Heart left ventricle (tissue), 16 donors: ENCODE measurements around the gene ZNF14. TPM values are rescaled to one million over a fixed set of nuclear protein-coding genes. Genes with fewer than 3 reads are reported as not detected.
"Not testable (repeated sequence)": the region's sequence is repeated elsewhere in the genome, so short reads cannot be mapped to it uniquely, and the experiment has no call there.

Experiments used
- ATAC-seq, 4 donors: fragments of 200-7000 bp; cut with Tn5 transposase; one replicate each; pipeline ENCODE4 v1.9.1; 2020 to 2022; ENCODE audit warnings: moderate library complexity in 4 of 4, mild to moderate bottlenecking in 3 of 4, moderate number of reproducible peaks in 1 of 4
- DNase-seq, 5 donors: peaks; one replicate each; pipeline ENCODE4 v3.0.0-alpha.2; 2020
- H3K27ac ChIP-seq, 12 donors: fragments of 200-600 bp; sonication (generic) in 4 of 12; one replicate each; pipeline versions ENCODE4 v1.5.0 to v1.8.0; 2016 to 2022; ENCODE audit warnings: mild to moderate bottlenecking in 2 of 12
- H3K27me3 ChIP-seq, 9 donors: fragments of 200-600 bp; sonication (generic) in 2 of 9; one replicate each; pipeline versions ENCODE4 v1.5.1 to v1.8.0; 2016 to 2022; ENCODE audit warnings: mild to moderate bottlenecking in 3 of 9
- H3K36me3 ChIP-seq, 9 donors: fragments of 200-600 bp; sonication (generic) in 2 of 9; one replicate each; pipeline versions ENCODE4 v1.5.0 to v1.8.0; 2018 to 2022; ENCODE audit warnings: mild to moderate bottlenecking in 2 of 9
- H3K4me1 ChIP-seq, 12 donors: fragments of 200-600 bp; sonication (generic) in 4 of 12; one replicate each; pipeline versions ENCODE4 v1.5.0 to v1.8.0; 2016 to 2022; ENCODE audit warnings: mild to moderate bottlenecking in 3 of 12
- H3K4me3 ChIP-seq, 12 donors: fragments of 200-600 bp; sonication (generic) in 4 of 12; one replicate each; pipeline versions ENCODE4 v1.5.0 to v1.8.0; 2017 to 2022; ENCODE audit warnings: mild to moderate bottlenecking in 9 of 12, moderate library complexity in 4 of 12
- H3K9me3 ChIP-seq, 12 donors: fragments of 200-600 bp; sonication (generic) in 4 of 12; one replicate each; pipeline versions ENCODE4 v1.5.0 to v1.8.0; 2016 to 2022; ENCODE audit warnings: mild to moderate bottlenecking in 1 of 12
- CTCF ChIP-seq, 12 donors: fragments of 200-600 bp; sonication (generic) in 4 of 12; IDR thresholded peaks; one replicate each; pipeline versions ENCODE4 v1.5.0 to v1.8.0; 2018 to 2022; ENCODE audit warnings: antibody characterized with exemption in 12 of 12, mild to moderate bottlenecking in 5 of 12
- POLR2A ChIP-seq, 2 donors: fragments of 450-650 bp; IDR thresholded peaks; one replicate each; pipeline ENCODE4 v1.6.1; 2017; ENCODE audit warnings: antibody characterized with exemption in 2 of 2, mild to moderate bottlenecking in 2 of 2, moderate library complexity in 2 of 2
- WGBS, 4 donors: extraction: QIAGEN DNeasy Blood & Tissue Kit in 2 of 4; methylation state at CpG; one replicate each; pipeline versions ENCODE4 v1.1.5 to v1.1.7; 2013 to 2018; 5-methylcytosine and 5-hydroxymethylcytosine counted together
- intact Hi-C, 10 donors: fragments of 100-400 bp; cut with DNase I; formaldehyde crosslinking; loops; one replicate each; pipeline versions ENCODE4 v1.11.1 to v1.14.2; 2022
- polyA plus RNA-seq, 2 donors: library from polyadenylated mRNA; stranded (reverse); fragments of 200-250 nt; gene quantifications; one replicate each; pipeline ENCODE4 v1.2.3, GENCODE V29; 2013
- total RNA-seq, 9 donors: library from RNA; depleted of rRNA in 2 of 9; stranded (reverse); fragments of >200 nt in 2 of 9; fragmentation: NEBNext Ultra II Directional in 3 of 9; extraction: Animal tissue kit (Norgen Biotek cat#: 25700) in 3 of 9; gene quantifications; one replicate each; pipeline versions ENCODE4 v1.1.0 to v1.2.4, GENCODE V29; 2016 to 2023
- donor health status: ischemic (EF 13 %, LVEDD 7.1; RV severe dilation, severe dysfunction).
- donor health status: healthy with polysubstance abuse.
- donor health status: DM: no; HTN: yes; CAD: no.
- donor health status: DM: no; HTN: no; CAD: no.
- donor health status: ischemic (EF 25% LVEDD 6.9; RV normal size, moderate dysfunction).
- donor health status: ischemic (EF 25% LVEDD 5.7; RV mildly dilated, moderate dysfunction).
- donor health status: healthy.
- donor health status: DM: yes; HTN: yes; CAD: no.
- donor health status: ischemic (EF 35%, LVEDD 5.7; RV mildly dilated, moderate dysfunction).
- donor health status: nonischemic (EF 11% LVEDD 7.7; RV severe dilation, severe dysfunction).
- donor health status: DM: yes; HTN: yes; CAD: no.
- donor health status: PGD.
- donor health status: ischemic (EF 29% LVEDD 5.4; RV normal size, mild dysfunction).
- donor health status: nonischemic (EF 23%, LVEDD 6.1; RV moderate dilation, normal function).

ZNF14 gene
- total and polyA plus RNA-seq, 11 donors, result 2.3 to 7.9 (median 3.5) TPM

- intact Hi-C loops, result loop anchor here in 4 of 10 donors (2.0 to 10.0 kb wide), 7 partner anchors 44 to 114 kb away; partner anchors contain the start of genes ATP13A1 (in 2 of the 4), ZNF14 (in 2 of the 4), ZNF101 (in 1 of the 4) and ZNF253 (in 1 of the 4)
Observed at GRCh38 chr19:19776206-19777008, 43.5 kb upstream of the ZNF14 start.

GRCh38 chr19:19775891-19776205 lies 42.9 kb upstream of the ZNF14 start:
- TF ChIP-seq CTCF (IDR thresholded peaks at IDR 0.05), result no peak
- TF ChIP-seq POLR2A (IDR thresholded peaks at IDR 0.05), result no peak
- DNase-seq, result no peak
- WGBS, 4 donors, result 0 to 7% (median 3%) methylated on average over 7 to 11 of the region's 11 CpGs
- no peaks in the 10 kb centered on the region for H3K9me3 ChIP-seq
- intact Hi-C loops, result loop anchor here in 4 of 10 donors (2.0 to 10.0 kb wide), 7 partner anchors 43 to 114 kb away; partner anchors contain the start of genes ATP13A1 (in 2 of the 4), ZNF14 (in 2 of the 4), ZNF101 (in 1 of the 4) and ZNF253 (in 1 of the 4)
- H3K4me3 ChIP-seq, result peak overlapping the region; percentile 45 to 90 (median 81)
- ATAC-seq, result no peak
- H3K27ac ChIP-seq, result peak overlapping the region in 11 of 12 donors; percentile 38 to 84 (median 70)
- no peaks in the 10 kb centered on the region for H3K27me3 ChIP-seq
- no peaks in the 10 kb centered on the region for H3K36me3 ChIP-seq
- H3K4me1 ChIP-seq, result peaks cover 0 to 30% (median 15%) of the 10 kb centered on the region in 12 donors

More at GRCh38 chr19:19776206-19777008, 43.5 kb upstream of the ZNF14 start:
- H3K4me3 ChIP-seq, result peak overlapping the region; percentile 45 to 90 (median 81)
- TF ChIP-seq POLR2A (IDR thresholded peaks at IDR 0.05) (peak in 1 of 2 donors; percentile 64), CTCF (IDR thresholded peaks at IDR 0.05) (peak in 2 of 12 donors; percentile 16 to 24)
- H3K9me3 ChIP-seq, result no peaks in the 10 kb centered on the region
- peak overlapping the region in 11 of 12 donors; percentile 43 to 84 (median 70) for H3K27ac ChIP-seq
- H3K36me3 ChIP-seq, result no peaks in the 10 kb centered on the region
- DNase-seq, result peak; percentile 97 to 99 (median 98)
- peaks cover 0 to 30% (median 15%) of the 10 kb centered on the region in 12 donors for H3K4me1 ChIP-seq
- WGBS, 4 donors, result 0 to 1% (median 1%) methylated on average over 29 to 36 of the region's 36 CpGs
- ATAC-seq, result peak; percentile 100
- H3K27me3 ChIP-seq, result no peaks in the 10 kb centered on the region

- Histone ChIP-seq H3K27me3 (no peaks in the 10 kb centered on the region), H3K4me1 (peaks cover 0 to 30% (median 15%) of the 10 kb centered on the region in 12 donors), H3K27ac (no peak overlapping the region), H3K4me3 (no peak overlapping the region), H3K9me3 (no peaks in the 10 kb centered on the region), H3K36me3 (no peaks in the 10 kb centered on the region)
- intact Hi-C loops, result loop anchor here in 3 of 10 donors (5.0 to 10.0 kb wide), 5 partner anchors 42 to 112 kb away; partner anchors contain the start of genes ATP13A1 (in 2 of the 3), ZNF101 (in 1 of the 3), ZNF14 (in 1 of the 3) and ZNF253 (in 1 of the 3)
- ATAC-seq (no peak), DNase-seq (no peak)
- no peak for TF ChIP-seq POLR2A (IDR thresholded peaks at IDR 0.05)
- TF ChIP-seq CTCF (IDR thresholded peaks at IDR 0.05), result no peak
- 88 to 90% (median 89%) methylated on average over 14 of the region's 14 CpGs for WGBS, 4 donors
Observed at GRCh38 chr19:19774354-19775033, 41.6 kb upstream of the ZNF14 start.

- not testable (repeated sequence) for ATAC-seq, H3K9me3 ChIP-seq, DNase-seq, H3K4me3 ChIP-seq, H3K27ac ChIP-seq, H3K36me3 ChIP-seq, H3K27me3 ChIP-seq
- peaks cover 0 to 14% (median 7%) of the 10 kb centered on the region in 12 donors for H3K4me1 ChIP-seq
- intact Hi-C loops, result loop anchor here in 1 of 10 donors (10.0 kb wide), 1 partner anchor 107 kb away; the partner anchor contains the start of genes ATP13A1 and ZNF101
- 75 to 83% (median 79%) methylated on average over 10 of the region's 10 CpGs for WGBS, 4 donors
Observed at GRCh38 chr19:19771963-19772362, 39.1 kb upstream of the ZNF14 start.

- DNase-seq, H3K4me1 ChIP-seq: not testable (repeated sequence)
- WGBS, 4 donors, result 94 to 96% (median 96%) methylated on average over 21 to 28 of the region's 28 CpGs
Observed at GRCh38 chr19:19769971-19770370, 37.1 kb upstream of the ZNF14 start.

More at GRCh38 chr19:19769971-19770370, 37.1 kb upstream of the ZNF14 start:
- H3K4me3 ChIP-seq, H3K9me3 ChIP-seq, H3K27me3 ChIP-seq, ATAC-seq, H3K36me3 ChIP-seq, H3K27ac ChIP-seq: not testable (repeated sequence)
- intact Hi-C loops, result loop anchor here in 1 of 10 donors (10.0 kb wide), 1 partner anchor 105 kb away; the partner anchor contains the start of genes ATP13A1 and ZNF101
